Erythroblast (primary cell): ENCODE data around the gene CD63.

Experiments used
- GATA1 ChIP-seq: IDR thresholded peaks from 2 replicates; pipeline ENCODE4 v1.6.1; 2011; ENCODE audit warnings: low read depth, mild to moderate bottlenecking, control low read depth, low read length, moderate library complexity
- POLR2A ChIP-seq: IDR thresholded peaks from 2 replicates; pipeline ENCODE4 v1.6.1; 2011; ENCODE audit warnings: mild to moderate bottlenecking, low read length

- TF ChIP-seq POLR2A (no peak), GATA1 (no peak)
Measured at GRCh38 chr12:55706568-55707218, 22.1 kb downstream of the CD63 start.
